CD4-positive, alpha-beta T cell treated with Interleukin-4 for 1 hour (primary cell): ENCODE results near the gene ARRDC3.
A peak's percentile ranks its signal among the peaks of the same experiment; 100 is the strongest.
"Not testable (repeated sequence)": the region's sequence is repeated elsewhere in the genome, so short reads cannot be mapped to it uniquely, and the experiment has no call there.

Source experiments
- DNase-seq, 2 donors: peaks; one replicate each; pipeline ENCODE4 v3.0.0-alpha.2; 2020 to 2022

Gene ARRDC3, protein sequence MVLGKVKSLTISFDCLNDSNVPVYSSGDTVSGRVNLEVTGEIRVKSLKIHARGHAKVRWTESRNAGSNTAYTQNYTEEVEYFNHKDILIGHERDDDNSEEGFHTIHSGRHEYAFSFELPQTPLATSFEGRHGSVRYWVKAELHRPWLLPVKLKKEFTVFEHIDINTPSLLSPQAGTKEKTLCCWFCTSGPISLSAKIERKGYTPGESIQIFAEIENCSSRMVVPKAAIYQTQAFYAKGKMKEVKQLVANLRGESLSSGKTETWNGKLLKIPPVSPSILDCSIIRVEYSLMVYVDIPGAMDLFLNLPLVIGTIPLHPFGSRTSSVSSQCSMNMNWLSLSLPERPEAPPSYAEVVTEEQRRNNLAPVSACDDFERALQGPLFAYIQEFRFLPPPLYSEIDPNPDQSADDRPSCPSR

DNA sequence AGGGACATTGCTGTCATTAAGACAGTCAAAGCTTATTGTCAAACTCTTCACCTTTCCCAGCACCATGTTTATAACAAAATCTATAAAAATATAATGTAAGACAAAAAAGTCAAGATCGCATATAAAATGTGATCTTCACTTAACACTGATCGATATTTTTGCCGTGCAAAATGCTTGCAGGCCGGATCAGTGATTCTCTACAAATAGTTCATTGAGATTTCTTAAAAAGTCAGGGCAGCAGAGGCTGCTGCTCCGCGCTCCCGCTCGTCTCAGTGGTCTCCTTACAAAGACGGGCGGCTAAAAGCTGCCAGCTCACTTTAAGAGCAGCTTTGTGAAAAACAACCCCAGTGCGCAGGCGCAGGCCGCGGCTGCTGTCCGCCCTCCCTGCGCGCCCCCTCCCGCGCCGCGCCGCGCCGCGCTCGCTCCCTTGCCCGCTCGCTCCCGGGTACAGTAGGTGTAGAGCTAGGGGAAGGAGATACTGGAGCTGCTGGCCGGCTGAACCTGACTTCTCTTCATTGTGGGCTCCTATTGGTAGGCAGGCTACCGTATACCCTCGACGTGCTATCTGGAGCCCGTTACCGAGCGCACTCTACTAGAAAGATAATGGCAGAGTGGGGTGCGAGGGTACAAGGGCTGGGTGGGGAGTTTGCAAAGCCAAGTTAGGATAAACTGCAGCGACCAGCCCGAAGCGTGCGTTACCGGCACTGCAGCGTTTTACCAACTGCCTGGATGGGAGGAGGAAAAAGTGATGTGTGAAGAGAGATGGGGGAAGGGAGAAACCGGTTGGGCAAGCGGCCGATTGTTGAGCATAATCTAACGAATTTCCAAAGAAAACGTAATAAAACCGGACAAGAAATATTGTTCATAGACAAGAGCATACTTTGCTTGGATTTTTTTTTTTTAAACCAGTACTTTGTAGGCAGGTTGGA lies at the start of gene ARRDC3:
Gene ARRDC3 (minus strand): TSS at position 291 of the 929 bp plus-strand sequence. CDS start 225 bp downstream, at position 66.
- DNase-seq = peak; percentile 96 to 97

DNA sequence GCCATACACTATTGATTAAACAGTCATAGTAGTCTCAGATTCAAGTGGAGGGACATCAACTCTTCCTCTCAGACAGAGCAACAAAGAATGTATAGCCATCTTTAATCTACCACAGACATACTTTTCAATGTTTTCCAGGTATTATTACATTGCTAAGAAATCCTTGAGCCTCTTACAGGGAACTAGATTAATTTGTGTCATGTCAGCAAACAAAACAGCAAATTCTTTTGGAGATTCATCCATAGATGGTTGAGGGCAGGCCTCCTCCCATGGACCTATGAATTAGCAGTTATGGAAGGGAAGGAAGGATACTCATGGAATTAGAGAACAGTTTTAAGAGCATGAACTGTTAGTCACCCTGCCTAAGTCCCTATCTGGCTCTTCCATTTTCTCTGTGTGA lies 47.8 kb upstream of the ARRDC3 start:
- DNase-seq = no peak

DNA sequence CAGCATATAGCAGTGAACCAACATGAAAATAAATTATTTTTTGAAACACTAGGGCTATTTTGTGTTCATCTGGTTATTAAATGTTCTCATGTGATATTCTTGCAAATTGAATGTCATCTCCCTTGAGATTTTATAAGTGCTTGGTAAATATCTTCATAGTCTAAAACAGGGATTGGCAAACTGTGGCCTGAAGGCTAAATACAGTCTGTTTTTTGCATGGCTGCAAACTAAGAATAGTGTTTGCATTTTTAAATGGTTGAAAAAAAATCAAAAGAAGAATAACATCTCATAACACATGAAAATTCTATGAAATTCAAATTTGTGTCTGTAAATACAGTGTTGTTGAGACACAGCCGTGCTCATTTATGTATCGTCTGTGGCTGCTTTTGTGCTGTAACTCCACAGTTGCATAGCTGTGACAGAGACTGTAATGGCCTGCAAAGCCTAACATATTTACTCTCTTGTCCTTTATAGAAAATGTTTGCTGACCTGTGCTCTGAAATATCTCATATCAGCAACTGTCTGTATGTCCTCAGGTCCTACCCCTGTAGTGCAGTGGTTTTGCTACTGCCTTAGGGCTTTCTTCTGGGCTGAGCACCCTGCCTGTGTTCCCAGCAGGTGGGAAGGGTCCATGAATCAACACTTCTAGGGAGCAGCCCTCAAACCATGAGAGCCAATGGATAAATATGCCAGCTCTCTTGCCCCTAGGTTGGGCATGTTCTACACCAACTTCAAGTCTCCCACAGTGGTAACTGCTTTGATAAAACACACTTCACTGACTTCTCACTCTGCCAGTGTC lies 41.7 kb upstream of the ARRDC3 start:
- DNase-seq = no peak

DNA sequence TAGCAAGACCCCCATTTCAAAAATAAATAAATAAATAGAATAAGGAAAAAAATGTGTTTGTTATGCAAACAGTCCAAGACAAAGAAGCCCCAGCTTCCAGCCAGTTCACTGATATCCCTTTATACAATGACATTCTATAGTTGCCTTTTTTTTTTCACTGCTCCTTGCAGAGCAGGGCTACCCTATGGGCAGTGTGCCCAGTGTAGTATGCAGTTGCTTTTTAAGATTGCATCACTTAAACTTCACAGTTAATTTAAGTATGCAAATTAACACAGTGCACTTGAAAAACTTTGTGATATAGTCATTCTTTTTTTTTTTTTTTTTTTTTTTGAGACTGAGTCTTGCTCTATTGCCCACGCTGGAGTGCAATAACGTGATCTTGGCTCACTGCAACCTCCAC lies 40.8 kb upstream of the ARRDC3 start:
- no peak for DNase-seq

DNA sequence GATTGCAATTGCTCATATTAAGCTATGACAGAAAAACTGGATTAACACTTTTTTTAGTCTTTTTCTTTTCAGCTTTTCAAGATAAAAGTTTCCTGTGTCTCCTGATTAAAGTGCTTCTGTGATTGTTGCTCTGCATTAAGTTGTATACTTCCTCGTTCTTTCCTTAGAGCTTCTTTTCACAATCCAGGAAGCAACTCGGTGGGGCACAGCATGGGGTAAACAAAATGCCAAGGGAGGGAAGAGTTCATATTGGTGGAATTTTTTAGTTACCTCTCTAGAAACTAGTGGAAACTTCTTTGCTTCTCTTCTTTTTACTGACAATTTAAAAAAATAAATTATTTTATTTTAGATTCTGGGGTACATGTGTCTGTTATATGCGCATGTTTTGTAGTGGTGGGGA lies 37.8 kb upstream of the ARRDC3 start:
- no peak for DNase-seq

DNA sequence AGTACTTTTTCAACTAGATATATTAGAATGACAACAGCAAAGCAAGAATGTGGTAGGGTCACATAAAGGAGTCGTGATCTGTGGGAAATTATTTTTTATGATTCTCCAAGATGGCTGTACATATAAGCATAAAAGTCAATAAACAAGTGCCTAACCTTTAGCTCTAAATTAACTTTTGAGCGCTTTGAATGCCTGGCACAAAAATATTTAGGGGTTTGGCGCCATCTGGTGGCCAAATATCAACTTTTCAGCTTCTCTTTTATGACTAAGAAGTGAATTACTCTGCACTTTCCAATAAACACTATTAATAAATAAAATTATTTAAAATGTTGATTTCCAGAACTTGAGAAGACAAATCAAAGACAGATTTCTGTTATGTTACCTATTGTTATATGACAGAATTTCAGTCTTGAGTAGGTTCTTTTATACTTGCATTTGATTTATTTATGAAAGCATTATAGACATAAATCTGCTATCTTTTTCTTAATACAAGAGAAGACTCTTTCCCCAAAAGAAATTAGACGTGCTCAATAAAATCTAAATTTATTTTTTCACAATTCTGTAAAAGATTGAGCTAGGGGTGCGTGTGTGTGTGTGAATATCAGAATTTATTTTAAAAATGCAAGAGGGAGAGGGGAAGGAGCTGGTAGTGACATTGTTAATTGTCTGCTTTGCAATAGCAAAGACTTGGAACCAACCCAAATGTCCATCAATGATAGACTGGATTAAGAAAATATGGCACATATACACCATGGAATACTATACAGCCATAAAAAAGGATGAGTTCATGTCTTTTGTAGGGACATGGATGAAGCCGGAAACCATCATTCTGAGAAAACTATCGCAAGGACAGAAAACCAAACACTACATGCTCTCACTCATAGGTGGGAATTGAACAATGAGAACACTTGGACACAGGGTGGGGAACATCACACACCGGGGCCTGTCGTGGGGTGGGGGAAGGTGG lies 36.7 kb upstream of the ARRDC3 start:
- peak; percentile 73 to 76 for DNase-seq

DNA sequence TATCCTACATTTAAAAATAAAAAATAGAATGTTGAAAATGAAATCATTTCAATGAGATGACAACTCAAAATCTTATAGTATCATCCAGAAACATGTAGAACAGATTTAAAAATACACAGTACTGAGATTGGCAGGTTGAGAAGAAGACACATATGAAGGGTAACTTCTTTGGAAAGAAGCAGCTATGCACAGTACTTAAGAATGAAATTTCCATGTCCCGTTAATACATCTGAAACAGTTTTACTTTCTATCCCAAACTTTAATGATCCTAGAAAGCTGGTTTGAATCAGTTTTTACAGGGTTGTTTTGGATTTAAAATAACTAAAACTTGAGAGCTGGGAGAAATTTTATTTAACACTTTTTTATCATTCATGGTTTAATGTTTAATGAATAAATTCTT lies 36.0 kb upstream of the ARRDC3 start:
- no peak for DNase-seq

DNA sequence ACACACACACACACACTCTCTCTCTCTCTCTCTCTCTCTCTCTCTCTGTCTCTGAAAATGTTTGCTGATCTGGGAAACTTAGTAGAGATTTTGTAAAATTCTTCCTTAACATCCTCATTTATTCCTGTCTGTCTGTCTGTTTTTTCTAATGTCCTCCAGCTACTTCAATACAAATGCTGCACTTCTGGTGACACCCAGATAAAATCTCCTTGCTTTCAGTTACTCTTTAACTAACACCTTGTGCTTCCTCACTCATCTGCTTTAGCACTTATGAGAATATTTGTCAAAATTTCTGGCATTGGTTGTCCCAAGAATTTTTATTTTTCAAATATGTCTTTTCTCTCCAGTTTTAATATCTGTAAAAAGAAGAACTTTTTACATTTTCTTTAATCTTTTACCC lies 35.0 kb upstream of the ARRDC3 start:
- no peak for DNase-seq

DNA sequence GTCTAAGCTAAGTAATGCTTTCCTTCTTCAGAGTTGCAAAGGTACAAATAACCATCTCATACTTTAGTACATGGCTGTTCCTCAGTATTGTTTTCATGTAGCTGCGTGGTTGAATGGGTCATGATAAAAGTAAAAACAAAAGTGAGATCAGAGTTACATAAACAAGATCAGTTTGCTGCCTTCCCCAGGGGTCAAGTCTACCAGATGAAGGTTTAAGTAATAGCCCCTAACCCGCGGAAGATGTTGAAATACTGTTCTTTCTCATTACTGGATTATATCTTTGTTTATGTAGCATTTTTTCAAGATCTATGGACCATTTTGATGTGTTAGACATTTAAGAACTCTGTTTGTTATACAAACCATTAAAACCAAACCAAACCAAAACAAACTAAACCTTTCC lies 34.1 kb upstream of the ARRDC3 start:
- DNase-seq = no peak

DNA sequence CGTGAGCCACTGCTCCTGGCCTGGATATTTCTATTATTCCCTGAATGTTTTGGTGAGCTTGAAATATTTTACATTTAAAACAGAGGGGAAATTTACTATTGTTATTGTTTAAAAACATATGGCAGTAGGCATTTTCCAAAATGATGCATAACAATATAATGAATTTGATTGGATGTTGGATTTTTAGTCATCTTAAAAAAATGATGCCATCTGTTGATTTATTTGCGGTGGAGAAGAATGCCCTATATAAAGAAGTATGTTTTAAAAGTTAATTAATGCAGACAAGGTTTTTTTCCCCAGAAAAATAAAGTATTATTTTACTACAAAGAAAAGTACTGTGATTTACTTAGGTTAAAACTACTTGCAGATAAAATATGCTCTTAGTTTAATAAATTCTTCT lies 33.4 kb upstream of the ARRDC3 start:
- DNase-seq = no peak

DNA sequence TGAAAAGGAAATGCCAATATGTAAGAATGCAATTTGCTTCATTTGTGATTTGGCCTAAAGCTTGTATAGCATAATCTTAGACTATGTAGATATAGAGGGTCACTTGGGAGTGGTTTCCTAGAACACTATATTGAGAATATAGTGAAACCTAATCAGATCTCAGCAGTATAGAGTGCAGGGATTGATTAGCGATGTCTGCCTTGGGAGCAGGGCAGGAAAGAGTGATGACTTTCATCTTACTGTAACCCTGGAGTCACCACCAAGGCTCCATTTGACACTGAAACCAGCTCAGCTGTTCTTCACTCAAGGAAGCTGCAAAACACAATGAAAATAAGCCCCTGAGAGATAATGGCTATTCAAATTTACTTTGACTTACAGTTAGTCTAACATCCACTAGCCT lies 26.2 kb upstream of the ARRDC3 start:
- no peak for DNase-seq

DNA sequence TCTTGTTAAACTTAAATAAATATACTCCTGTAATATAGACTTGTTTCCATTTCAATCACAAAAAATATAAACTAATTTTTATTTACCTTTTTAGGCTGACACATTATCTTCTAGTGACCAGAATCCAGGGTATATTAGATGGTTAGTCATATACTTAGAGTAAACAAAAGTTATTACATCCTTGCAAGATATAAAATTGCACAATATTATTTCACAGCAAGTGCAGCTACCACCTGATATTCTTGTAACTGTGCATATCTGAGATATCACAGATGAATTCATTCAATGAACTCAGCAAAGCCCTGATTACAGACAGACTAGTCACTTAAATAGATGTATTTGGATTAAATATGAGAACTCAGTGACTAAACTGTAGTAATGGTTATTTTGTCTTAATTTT lies 25.6 kb upstream of the ARRDC3 start:
- DNase-seq = no peak

DNA sequence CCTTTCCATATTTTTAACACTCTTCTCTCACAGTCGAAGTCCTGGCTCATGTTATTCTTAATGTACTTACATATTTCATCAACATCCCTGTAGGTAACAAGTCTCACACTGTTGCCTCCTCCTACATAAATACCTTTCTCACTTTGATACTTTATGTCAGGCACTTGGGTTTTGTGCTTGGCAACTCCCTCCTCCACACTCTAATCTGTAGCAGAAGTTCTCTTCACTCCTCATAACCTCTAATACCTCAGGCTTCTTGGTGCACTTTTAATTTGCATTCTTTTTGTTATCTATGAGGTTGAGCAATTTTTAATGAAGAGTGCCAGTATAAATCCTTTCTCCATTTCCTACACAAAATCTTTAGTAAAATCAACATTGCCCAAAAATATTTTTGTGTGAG lies 24.1 kb upstream of the ARRDC3 start:
- no peak for DNase-seq

DNA sequence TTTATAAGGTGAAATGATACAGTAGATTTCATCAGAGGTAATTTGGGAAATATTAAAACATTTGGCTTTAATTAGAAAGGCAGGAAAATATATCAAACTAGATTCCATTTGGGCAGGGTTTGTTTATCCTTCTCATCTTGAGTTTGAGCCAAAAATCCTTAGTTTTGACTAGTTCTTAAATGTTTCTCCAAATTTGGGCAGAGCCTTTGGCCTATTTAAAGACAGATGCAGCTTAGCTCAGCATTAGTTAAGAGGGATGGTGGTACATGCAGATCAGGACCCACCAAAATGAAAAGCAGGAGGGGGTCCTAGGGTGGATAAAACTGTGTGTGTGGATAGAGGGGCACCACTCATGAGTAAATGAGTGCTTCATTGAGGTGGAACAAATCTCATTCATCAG lies 20.3 kb upstream of the ARRDC3 start:
- DNase-seq = no peak

DNA sequence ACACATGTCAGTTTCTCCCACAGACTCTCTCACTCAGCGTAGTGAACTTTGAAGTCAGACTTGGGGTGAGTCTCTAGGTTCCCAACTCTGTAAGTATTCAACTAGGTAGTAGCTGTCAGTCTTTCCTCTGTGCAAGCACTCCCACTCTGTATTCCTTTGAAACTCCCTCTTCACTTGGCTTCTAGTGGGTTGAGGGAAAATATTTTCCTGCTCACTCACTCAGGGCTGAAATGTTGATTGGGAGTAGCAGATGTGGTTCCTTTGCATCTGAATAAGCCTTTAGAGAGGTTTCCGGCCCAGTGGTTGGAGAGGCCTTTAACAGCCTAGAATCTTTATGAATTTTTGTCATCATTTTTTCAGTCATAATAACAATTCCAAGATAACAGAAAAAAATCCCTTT lies 18.1 kb upstream of the ARRDC3 start:
- DNase-seq = no peak

DNA sequence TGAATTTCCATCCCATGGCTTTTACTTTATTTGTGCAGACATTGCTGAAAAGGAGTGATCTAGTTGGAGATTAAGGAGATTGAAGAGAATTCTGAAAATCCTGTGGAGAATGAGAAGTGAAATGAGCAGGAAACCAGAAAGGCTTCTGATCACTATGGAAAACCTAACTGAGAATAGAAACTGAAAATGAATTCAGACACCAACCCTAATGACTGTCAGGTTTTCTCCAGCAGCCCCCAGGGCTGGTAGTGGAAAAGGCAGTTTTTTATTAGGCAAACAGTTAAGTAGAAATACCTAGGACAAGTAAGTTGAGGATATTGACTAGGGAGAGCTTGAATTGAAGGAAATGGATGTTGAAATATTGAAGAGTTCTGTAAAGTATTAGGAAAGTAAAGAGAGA lies 14.7 kb upstream of the ARRDC3 start:
- DNase-seq = no peak

DNA sequence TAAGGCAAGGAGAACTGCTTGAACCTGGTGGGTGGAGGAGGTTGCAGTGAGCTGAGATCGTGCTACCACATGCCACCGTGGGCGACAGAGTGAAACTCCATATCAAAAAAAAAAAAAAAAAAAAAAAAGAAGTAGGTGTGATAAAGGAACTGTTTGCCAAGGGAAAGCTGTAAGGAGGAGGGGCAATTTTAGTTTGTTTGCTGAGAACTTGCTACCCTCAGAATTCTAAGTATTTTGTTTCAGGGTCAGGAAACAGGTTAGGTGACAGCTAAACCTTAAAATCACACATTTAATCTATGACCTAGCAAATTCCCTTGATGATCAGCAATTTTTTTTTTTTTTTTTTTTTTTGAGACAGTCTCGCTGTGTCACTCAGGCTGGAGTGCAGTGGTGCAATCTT lies 7.2 kb upstream of the ARRDC3 start:
- peak in 1 of 2 donors; percentile 70 for DNase-seq

DNA sequence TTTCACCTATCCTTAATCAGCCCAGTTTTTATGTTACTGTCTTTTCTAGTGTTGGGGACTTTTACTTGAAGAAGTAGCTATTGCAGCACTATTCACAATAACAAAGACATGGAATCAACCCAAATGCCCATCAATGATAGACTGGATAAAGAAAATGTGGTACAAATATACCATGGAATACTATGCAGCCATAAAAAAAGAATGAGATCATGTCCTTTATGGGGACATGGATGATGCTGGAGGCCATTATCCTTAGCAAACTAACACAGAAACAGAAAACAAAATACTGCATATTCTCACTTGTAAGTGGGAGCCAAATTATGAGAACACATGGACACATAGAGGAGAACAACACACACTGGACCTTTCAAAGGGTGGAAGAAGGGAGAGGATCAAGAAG lies 6.4 kb upstream of the ARRDC3 start:
- not testable (repeated sequence) for DNase-seq

DNA sequence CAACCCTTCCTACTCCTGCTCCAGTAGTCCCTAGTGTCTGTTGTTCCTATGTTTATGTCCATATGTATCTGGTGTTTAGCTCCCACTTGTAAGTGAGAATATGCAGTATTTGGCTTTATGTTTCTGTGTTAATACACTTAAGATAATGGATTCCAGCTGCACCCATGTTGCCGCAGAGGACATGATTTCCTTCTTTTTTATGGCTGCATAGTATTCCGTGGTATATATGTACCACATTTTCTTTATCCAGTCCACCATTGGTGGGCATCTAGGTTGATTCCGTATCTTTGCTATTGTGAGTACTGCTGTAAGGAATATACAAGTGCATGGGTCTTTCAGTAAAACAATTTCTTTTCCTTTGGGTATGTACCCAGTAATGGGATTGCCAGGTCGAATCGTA lies 5.2 kb upstream of the ARRDC3 start:
- no peak for DNase-seq

DNA sequence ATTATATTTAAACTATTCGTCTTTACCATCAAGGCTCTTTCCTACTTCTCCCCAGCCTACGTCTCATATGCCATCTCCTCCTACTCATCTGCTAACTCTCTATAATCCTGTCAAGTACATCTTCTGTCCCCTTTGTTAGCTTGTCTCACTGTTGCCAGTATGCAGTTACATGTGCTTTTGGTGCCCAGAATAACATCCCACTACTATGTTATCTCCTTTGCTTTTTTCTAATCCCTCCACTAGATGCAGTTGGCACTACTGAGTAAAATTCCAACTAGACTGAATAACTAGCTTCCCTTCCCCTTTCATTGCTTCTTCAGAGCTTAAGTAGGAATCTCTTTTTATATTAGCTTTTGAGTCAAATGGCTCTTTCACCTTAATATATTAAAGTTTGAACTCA lies 3.0 kb upstream of the ARRDC3 start:
- no peak for DNase-seq

DNA sequence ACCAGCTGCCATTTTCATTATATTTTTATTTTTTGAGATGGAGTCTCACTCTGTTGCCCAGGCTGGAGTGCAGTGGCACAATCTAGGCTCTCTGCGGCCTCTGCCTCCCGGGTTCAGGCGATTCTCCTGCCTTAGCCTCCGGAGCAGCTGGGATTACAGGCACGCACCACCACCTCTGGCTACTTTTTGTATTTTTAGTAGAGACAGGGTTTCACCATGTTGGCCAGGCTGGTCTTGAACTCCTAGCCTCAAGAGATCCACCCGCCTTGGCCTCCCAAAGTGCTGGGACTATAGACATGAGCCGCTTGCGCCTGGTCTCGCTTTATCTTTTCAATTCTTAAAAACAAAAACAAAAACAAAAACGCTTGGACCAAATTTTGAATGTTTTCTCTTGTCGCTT lies 2.5 kb upstream of the ARRDC3 start:
- DNase-seq = not testable (repeated sequence)
